ENCODE results near the gene BLOC1S3.

Gene BLOC1S3

GRCh38 chr19:45130888-45131615, 47.5 kb upstream of the BLOC1S3 start:
- Histone ChIP-seq H4K20me1 (ENCODE audit: insufficient read depth, low read length) (no peaks in the 10 kb centered on the region), H3K27ac (ENCODE audit: low read depth, low read length, poor library complexity, severe bottlenecking) (peak overlapping the region; percentile 47), H3K27me3 (ENCODE audit: insufficient read depth, low read length) (no peaks in the 10 kb centered on the region), H3F3A (ENCODE audit: insufficient read depth, low read length) (no peaks in the 10 kb centered on the region), H3K4me1 (ENCODE audit: insufficient read depth, low read length, severe bottlenecking) (peaks cover 33% of the 10 kb centered on the region), H3K9me3 (ENCODE audit: low read length) (no peaks in the 10 kb centered on the region), H3K9ac (ENCODE audit: low read length) (no peak overlapping the region; the same call in 1 of the 2 replicates), H3K4me3 (ENCODE audit: low read depth, low read length, poor library complexity, severe bottlenecking) (no peak overlapping the region), H3K9me2 (ENCODE audit: low read depth, low read length) (no peaks in the 10 kb centered on the region), H3K4me2 (ENCODE audit: low read length) (no peak overlapping the region; the same call in 1 of the 2 replicates), H2AFZ (ENCODE audit: low read length) (no peak overlapping the region), H3K79me2 (ENCODE audit: insufficient read depth, low read length) (0 out of 2 replicates have a peak, but pooled peaks cover 4% of the 10 kb centered on the region), H3K36me3 (ENCODE audit: insufficient read depth, low read length) (peaks cover 4% of the 10 kb centered on the region; the same call in 1 of the 2 replicates)
- TF ChIP-seq CTCF (IDR thresholded peaks at IDR 0.05; ENCODE audit: low read length) = peak; percentile 67
- no peak for TF ChIP-seq EZH2 (IDR thresholded peaks at IDR 0.05; ENCODE audit: borderline replicate concordance, low read length)

- Histone ChIP-seq H3F3A (ENCODE audit: insufficient read depth, low read length) (no peaks in the 10 kb centered on the region), H3K4me2 (ENCODE audit: low read length) (no peak overlapping the region), H4K20me1 (ENCODE audit: insufficient read depth, low read length) (no peaks in the 10 kb centered on the region), H3K27ac (ENCODE audit: low read depth, low read length, poor library complexity, severe bottlenecking) (peak overlapping the region; percentile 74), H2AFZ (ENCODE audit: low read length) (no peak overlapping the region), H3K27me3 (ENCODE audit: insufficient read depth, low read length) (no peaks in the 10 kb centered on the region), H3K9ac (ENCODE audit: low read length) (no peak overlapping the region), H3K79me2 (ENCODE audit: insufficient read depth, low read length) (no peaks in the 10 kb centered on the region), H3K4me1 (ENCODE audit: insufficient read depth, low read length, severe bottlenecking) (peaks cover 59% of the 10 kb centered on the region), H3K4me3 (ENCODE audit: low read depth, low read length, poor library complexity, severe bottlenecking) (no peak overlapping the region), H3K9me2 (ENCODE audit: low read depth, low read length) (no peaks in the 10 kb centered on the region), H3K36me3 (ENCODE audit: insufficient read depth, low read length) (no peaks in the 10 kb centered on the region), H3K9me3 (ENCODE audit: low read length) (no peaks in the 10 kb centered on the region)
- TF ChIP-seq CTCF (IDR thresholded peaks at IDR 0.05; ENCODE audit: low read length) (no peak), EZH2 (IDR thresholded peaks at IDR 0.05; ENCODE audit: borderline replicate concordance, low read length) (no peak)
Observed at GRCh38 chr19:45133661-45134060, 44.9 kb upstream of the BLOC1S3 start.

- H3K4me2 ChIP-seq (ENCODE audit: low read length) = no peak overlapping the region; the same call in 1 of the 2 replicates
Observed at GRCh38 chr19:45135176-45135885, 43.3 kb upstream of the BLOC1S3 start.

More at GRCh38 chr19:45135176-45135885, 43.3 kb upstream of the BLOC1S3 start:
- H3F3A ChIP-seq (ENCODE audit: insufficient read depth, low read length) = no peaks in the 10 kb centered on the region
- no peaks in the 10 kb centered on the region for H3K27me3 ChIP-seq (ENCODE audit: insufficient read depth, low read length)
- H4K20me1 ChIP-seq (ENCODE audit: insufficient read depth, low read length) = no peaks in the 10 kb centered on the region
- H2AFZ ChIP-seq (ENCODE audit: low read length) = no peak overlapping the region
- H3K9me3 ChIP-seq (ENCODE audit: low read length) = no peaks in the 10 kb centered on the region
- H3K4me1 ChIP-seq (ENCODE audit: insufficient read depth, low read length, severe bottlenecking) = peaks cover 61% of the 10 kb centered on the region
- no peaks in the 10 kb centered on the region for H3K79me2 ChIP-seq (ENCODE audit: insufficient read depth, low read length)
- no peaks in the 10 kb centered on the region for H3K9me2 ChIP-seq (ENCODE audit: low read depth, low read length)
- H3K27ac ChIP-seq (ENCODE audit: low read depth, low read length, poor library complexity, severe bottlenecking) = peak overlapping the region; percentile 74
- no peak overlapping the region for H3K4me3 ChIP-seq (ENCODE audit: low read depth, low read length, poor library complexity, severe bottlenecking)
- H3K36me3 ChIP-seq (ENCODE audit: insufficient read depth, low read length) = no peaks in the 10 kb centered on the region
- TF ChIP-seq EZH2 (IDR thresholded peaks at IDR 0.05; ENCODE audit: borderline replicate concordance, low read length) = no peak
- no peak for TF ChIP-seq CTCF (IDR thresholded peaks at IDR 0.05; ENCODE audit: low read length)
- H3K9ac ChIP-seq (ENCODE audit: low read length) = no peak overlapping the region; the same call in 1 of the 2 replicates

All from OCI-LY1 (cell line).